ENCODE data around the gene SNRPF.
"Not testable (repeated sequence)": the region's sequence is repeated elsewhere in the genome, so short reads cannot be mapped to it uniquely, and the experiment has no call there.

Gene SNRPF

GRCh38 chr12:95842426-95842825 lies 16.3 kb upstream of the SNRPF start:
- H3K9ac ChIP-seq (ENCODE audit: low read depth, low read length); H3K9me3 ChIP-seq (ENCODE audit: control insufficient read depth, insufficient read depth, low read length); H3K36me3 ChIP-seq (ENCODE audit: insufficient read depth, low read length); H3K4me1 ChIP-seq (ENCODE audit: insufficient read depth, low read length): not testable (repeated sequence)

- H3K4me1 ChIP-seq (ENCODE audit: insufficient read depth, low read length): 0 out of 2 replicates have a peak, but pooled peaks cover 5% of the 10 kb centered on the region
- H3K9ac ChIP-seq (ENCODE audit: low read depth, low read length): no peak overlapping the region
- H3K36me3 ChIP-seq (ENCODE audit: insufficient read depth, low read length): no peaks in the 10 kb centered on the region
- no peaks in the 10 kb centered on the region for H3K9me3 ChIP-seq (ENCODE audit: control insufficient read depth, insufficient read depth, low read length)
These were observed 10.0 kb upstream of the SNRPF start for GRCh38 chr12:95848575-95849388.

- H3K9me3 ChIP-seq (ENCODE audit: control insufficient read depth, insufficient read depth, low read length): no peaks in the 10 kb centered on the region
- H3K4me1 ChIP-seq (ENCODE audit: insufficient read depth, low read length): peaks cover 11% of the 10 kb centered on the region; the same call in 1 of the 2 replicates
- no peaks in the 10 kb centered on the region for H3K36me3 ChIP-seq (ENCODE audit: insufficient read depth, low read length)
- H3K9ac ChIP-seq (ENCODE audit: low read depth, low read length): no peak overlapping the region
These were observed 7.1 kb upstream of the SNRPF start for GRCh38 chr12:95851606-95852005.

GRCh38 chr12:95852133-95852532 lies 6.6 kb upstream of the SNRPF start:
- Histone ChIP-seq H3K9me3 (ENCODE audit: control insufficient read depth, insufficient read depth, low read length) (no peaks in the 10 kb centered on the region), H3K4me1 (ENCODE audit: insufficient read depth, low read length) (peaks cover 11% of the 10 kb centered on the region; the same call in 1 of the 2 replicates), H3K36me3 (ENCODE audit: insufficient read depth, low read length) (no peaks in the 10 kb centered on the region), H3K9ac (ENCODE audit: low read depth, low read length) (no peak overlapping the region)

GRCh38 chr12:95857156-95857555 lies 1.6 kb upstream of the SNRPF start:
- peaks cover 6% of the 10 kb centered on the region; the same call in 1 of the 2 replicates for H3K4me1 ChIP-seq (ENCODE audit: insufficient read depth, low read length)
- peak overlapping the region; percentile 77; the same call in 1 of the 2 replicates for H3K9ac ChIP-seq (ENCODE audit: low read depth, low read length)
- H3K36me3 ChIP-seq (ENCODE audit: insufficient read depth, low read length): peaks cover 12% of the 10 kb centered on the region
- H3K9me3 ChIP-seq (ENCODE audit: control insufficient read depth, insufficient read depth, low read length): no peaks in the 10 kb centered on the region

- no peaks in the 10 kb centered on the region for H3K9me3 ChIP-seq (ENCODE audit: control insufficient read depth, insufficient read depth, low read length)
- H3K9ac ChIP-seq (ENCODE audit: low read depth, low read length): peak overlapping the region; percentile 77; the same call in 1 of the 2 replicates
These were observed 953 bp upstream of the SNRPF start for GRCh38 chr12:95857799-95858198.

GRCh38 chr12:95859344-95859816 lies 628 bp downstream of the SNRPF start:
- peak overlapping the region; percentile 77 for H3K9ac ChIP-seq (ENCODE audit: low read depth, low read length)
- H3K36me3 ChIP-seq (ENCODE audit: insufficient read depth, low read length): peaks cover 18% of the 10 kb centered on the region
- H3K9me3 ChIP-seq (ENCODE audit: control insufficient read depth, insufficient read depth, low read length): no peaks in the 10 kb centered on the region
- peaks cover 3% of the 10 kb centered on the region; the same call in 1 of the 2 replicates for H3K4me1 ChIP-seq (ENCODE audit: insufficient read depth, low read length)

More at GRCh38 chr12:95857799-95858198, 953 bp upstream of the SNRPF start:
- peaks cover 6% of the 10 kb centered on the region; the same call in 1 of the 2 replicates for H3K4me1 ChIP-seq (ENCODE audit: insufficient read depth, low read length)
- peaks cover 18% of the 10 kb centered on the region for H3K36me3 ChIP-seq (ENCODE audit: insufficient read depth, low read length)

- Histone ChIP-seq H3K36me3 (ENCODE audit: insufficient read depth, low read length) (peaks cover 21% of the 10 kb centered on the region), H3K9ac (ENCODE audit: low read depth, low read length) (peak overlapping the region; percentile 77), H3K9me3 (ENCODE audit: control insufficient read depth, insufficient read depth, low read length) (no peaks in the 10 kb centered on the region), H3K4me1 (ENCODE audit: insufficient read depth, low read length) (no peaks in the 10 kb centered on the region)
These were observed 1.4 kb downstream of the SNRPF start for GRCh38 chr12:95859947-95860850.

- Histone ChIP-seq H3K36me3 (ENCODE audit: insufficient read depth, low read length) (peaks cover 21% of the 10 kb centered on the region), H3K9me3 (ENCODE audit: control insufficient read depth, insufficient read depth, low read length) (no peaks in the 10 kb centered on the region), H3K9ac (ENCODE audit: low read depth, low read length) (no peak overlapping the region), H3K4me1 (ENCODE audit: insufficient read depth, low read length) (no peaks in the 10 kb centered on the region)
These were observed 3.3 kb downstream of the SNRPF start for GRCh38 chr12:95862038-95862437.

GRCh38 chr12:95863337-95863736 lies 4.6 kb downstream of the SNRPF start:
- Histone ChIP-seq H3K4me1 (ENCODE audit: insufficient read depth, low read length) (no peaks in the 10 kb centered on the region), H3K9me3 (ENCODE audit: control insufficient read depth, insufficient read depth, low read length) (no peaks in the 10 kb centered on the region), H3K9ac (ENCODE audit: low read depth, low read length) (no peak overlapping the region), H3K36me3 (ENCODE audit: insufficient read depth, low read length) (peaks cover 23% of the 10 kb centered on the region)

GRCh38 chr12:95870897-95871296 lies 12.1 kb downstream of the SNRPF start:
- Histone ChIP-seq H3K9me3 (ENCODE audit: control insufficient read depth, insufficient read depth, low read length) (no peaks in the 10 kb centered on the region), H3K36me3 (ENCODE audit: insufficient read depth, low read length) (peaks cover 9% of the 10 kb centered on the region; the same call in 1 of the 2 replicates), H3K4me1 (ENCODE audit: insufficient read depth, low read length) (peaks cover 10% of the 10 kb centered on the region), H3K9ac (ENCODE audit: low read depth, low read length) (no peak overlapping the region)

GRCh38 chr12:95874452-95874851 lies 15.7 kb downstream of the SNRPF start:
- no peak overlapping the region for H3K9ac ChIP-seq (ENCODE audit: low read depth, low read length)
- 0 out of 2 replicates have a peak, but pooled peaks cover 3% of the 10 kb centered on the region for H3K36me3 ChIP-seq (ENCODE audit: insufficient read depth, low read length)
- no peaks in the 10 kb centered on the region for H3K9me3 ChIP-seq (ENCODE audit: control insufficient read depth, insufficient read depth, low read length)
- peaks cover 10% of the 10 kb centered on the region for H3K4me1 ChIP-seq (ENCODE audit: insufficient read depth, low read length)

- Histone ChIP-seq H3K9ac (ENCODE audit: low read depth, low read length) (no peak overlapping the region), H3K9me3 (ENCODE audit: control insufficient read depth, insufficient read depth, low read length) (no peaks in the 10 kb centered on the region), H3K36me3 (ENCODE audit: insufficient read depth, low read length) (0 out of 2 replicates have a peak, but pooled peaks cover 3% of the 10 kb centered on the region), H3K4me1 (ENCODE audit: insufficient read depth, low read length) (peaks cover 10% of the 10 kb centered on the region)
These were observed 18.9 kb downstream of the SNRPF start for GRCh38 chr12:95877622-95878021.

- Histone ChIP-seq H3K36me3 (ENCODE audit: insufficient read depth, low read length) (no peaks in the 10 kb centered on the region), H3K9ac (ENCODE audit: low read depth, low read length) (no peak overlapping the region), H3K4me1 (ENCODE audit: insufficient read depth, low read length) (no peaks in the 10 kb centered on the region), H3K9me3 (ENCODE audit: control insufficient read depth, insufficient read depth, low read length) (peaks cover 4% of the 10 kb centered on the region)
These were observed 22.1 kb downstream of the SNRPF start for GRCh38 chr12:95880895-95881294.
